GM18499 (cell line): ENCODE results near the gene NEB.
"Not testable (repeated sequence)": the region's sequence is repeated elsewhere in the genome, so short reads cannot be mapped to it uniquely, and the experiment has no call there.

Source experiments
- ATAC-seq: cut with Tn5 transposase; IDR thresholded peaks from one replicate; pipeline ENCODE4 v1.9.1; 2021; ENCODE audit warnings: moderate number of reproducible peaks; ENCODE audit not compliant: insufficient read depth, unreplicated experiment

Gene NEB

GRCh38 chr2:151707857-151708256 lies 26.4 kb downstream of the NEB start:
- ATAC-seq: no peak

DNA sequence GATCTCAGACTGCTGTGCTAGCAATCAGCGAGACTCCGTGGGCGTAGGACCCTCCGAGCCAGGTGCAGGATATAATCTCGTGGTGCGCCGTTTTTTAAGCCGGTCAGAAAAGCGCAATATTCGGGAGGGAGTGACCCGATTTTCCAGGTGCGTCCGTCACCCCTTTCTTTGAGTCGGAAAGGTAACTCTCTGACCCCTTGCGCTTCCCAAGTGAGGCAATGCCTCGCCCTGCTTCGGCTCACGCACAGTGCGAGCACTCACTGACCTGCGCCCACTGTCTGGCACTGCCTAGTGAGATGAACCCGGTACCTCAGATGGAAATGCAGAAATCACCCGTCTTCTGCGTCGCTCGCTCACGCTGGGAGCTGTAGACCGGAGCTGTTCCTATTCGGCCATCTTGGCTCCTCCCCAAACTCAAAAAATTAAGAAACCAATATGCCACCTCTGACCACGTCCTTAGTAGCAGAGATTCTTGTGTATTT lies 29.8 kb downstream of the NEB start:
- not testable (repeated sequence) for ATAC-seq

- ATAC-seq: not testable (repeated sequence)
These were observed 36.1 kb downstream of the NEB start for GRCh38 chr2:151698134-151698533.

DNA sequence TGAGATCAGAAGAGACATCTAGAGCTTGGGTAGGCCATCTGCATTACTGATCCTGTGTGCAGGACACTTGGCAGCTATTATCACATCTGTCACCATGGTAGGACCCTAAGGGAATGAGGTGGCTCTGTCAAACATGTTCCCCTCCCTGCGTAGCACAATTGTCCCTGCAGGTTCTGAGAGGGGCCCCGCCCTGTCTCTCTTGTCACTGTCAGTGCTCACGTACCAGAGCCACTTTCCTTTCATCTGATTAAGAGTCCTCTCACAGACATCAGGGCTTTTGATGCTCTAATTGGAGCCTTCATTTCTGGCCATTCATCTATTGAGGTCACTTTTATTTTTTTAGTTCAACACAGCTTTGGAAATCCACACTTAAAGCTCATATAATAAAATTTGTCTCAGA lies 38.5 kb downstream of the NEB start:
- ATAC-seq: no peak

- no peak for ATAC-seq
These were observed 42.6 kb downstream of the NEB start for GRCh38 chr2:151691631-151692030.

- ATAC-seq: no peak
These were observed 45.6 kb downstream of the NEB start for GRCh38 chr2:151688719-151689118.

- no peak for ATAC-seq
These were observed 51.7 kb downstream of the NEB start for GRCh38 chr2:151682459-151683003.

DNA sequence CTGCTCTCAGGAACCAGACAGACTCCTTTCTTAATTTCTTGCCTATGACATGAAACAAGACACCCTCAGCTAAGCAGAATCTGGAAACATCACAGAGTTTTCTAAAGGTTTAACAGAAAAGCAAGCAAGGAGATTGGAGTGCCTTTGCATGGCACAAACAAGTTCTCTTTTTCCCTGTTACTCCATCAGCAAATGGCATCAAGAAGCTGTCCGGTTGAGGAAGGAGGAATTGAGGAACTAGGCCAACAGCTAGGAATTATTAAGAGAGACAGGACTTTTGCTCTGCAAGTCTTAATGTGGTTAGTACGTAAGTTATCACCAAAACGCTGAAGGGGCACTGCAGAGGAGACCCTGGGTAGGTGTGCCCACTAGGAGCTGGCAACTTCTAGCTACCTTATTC lies 53.2 kb downstream of the NEB start:
- no peak for ATAC-seq

- ATAC-seq: no peak
These were observed 54.3 kb downstream of the NEB start for GRCh38 chr2:151679994-151680393.

DNA sequence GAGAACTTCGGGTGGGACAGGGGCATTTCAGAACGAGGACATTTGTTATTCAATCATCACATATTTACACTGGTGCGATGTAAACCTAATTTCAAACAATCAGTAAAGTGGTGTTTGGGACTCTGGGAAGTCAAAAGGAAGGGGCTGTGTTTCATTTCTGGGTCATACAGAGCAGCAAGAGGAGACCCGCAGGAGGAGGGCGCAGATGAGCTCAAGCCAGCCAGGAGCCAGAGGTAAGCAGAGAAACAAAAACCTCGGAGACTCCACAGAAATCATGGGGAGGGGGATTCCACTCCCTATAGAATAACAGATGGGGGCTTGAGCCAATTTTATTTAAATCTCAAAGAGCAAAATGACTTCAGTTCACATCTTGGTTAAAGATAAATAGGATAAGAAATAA lies 55.4 kb downstream of the NEB start:
- no peak for ATAC-seq

- ATAC-seq: no peak
These were observed 61.3 kb downstream of the NEB start for GRCh38 chr2:151673016-151673415.

GRCh38 chr2:151672277-151672676 lies 62.0 kb downstream of the NEB start:
- ATAC-seq: no peak

GRCh38 chr2:151670846-151671597 lies 63.3 kb downstream of the NEB start:
- no peak for ATAC-seq

GRCh38 chr2:151670346-151670745 lies 63.9 kb downstream of the NEB start:
- no peak for ATAC-seq

DNA sequence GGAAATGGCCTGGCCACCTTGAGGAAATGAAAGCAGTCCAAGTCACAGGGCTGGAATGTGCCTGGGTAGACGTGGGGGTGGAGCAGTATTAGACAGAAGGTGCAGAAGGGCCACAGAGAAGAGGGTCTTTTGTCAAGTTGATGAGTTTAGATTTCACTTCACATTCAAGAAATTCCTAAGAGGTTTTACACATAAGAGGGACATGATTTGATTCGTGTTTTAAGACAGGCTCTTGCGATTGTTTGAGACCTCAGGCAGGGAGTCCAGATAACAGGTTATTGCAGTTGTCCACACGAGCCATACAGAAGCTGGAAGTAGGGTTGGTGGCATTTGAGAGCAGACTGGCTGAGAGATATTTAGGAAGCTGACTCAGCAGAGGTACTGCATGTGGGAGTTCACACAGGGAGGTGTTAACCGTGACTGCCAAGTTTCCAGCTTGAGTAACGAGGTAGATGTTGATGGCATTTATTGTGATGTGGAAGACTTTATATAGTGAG lies 64.6 kb downstream of the NEB start:
- ATAC-seq: no peak

DNA sequence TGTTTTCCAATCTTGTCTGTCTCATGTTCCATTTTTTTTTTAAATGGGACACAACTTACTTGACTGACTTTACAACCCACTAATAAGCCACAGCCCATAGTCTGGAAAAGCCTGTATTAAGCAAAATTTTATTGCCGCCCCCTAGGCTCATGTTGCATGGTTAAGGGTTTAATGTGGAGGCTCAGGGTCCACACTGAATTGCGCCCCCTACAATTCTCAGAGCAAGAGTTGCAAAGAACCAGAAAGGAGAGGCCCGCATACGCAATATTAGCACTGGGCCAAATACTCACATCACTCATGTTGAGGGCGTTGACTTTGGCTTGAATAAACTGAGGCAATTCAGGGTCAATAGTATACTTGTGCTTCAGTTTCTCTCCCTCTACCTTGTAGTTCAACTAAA lies 65.5 kb downstream of the NEB start:
- ATAC-seq: no peak

- no peak for ATAC-seq
These were observed 68.3 kb downstream of the NEB start for GRCh38 chr2:151665959-151666358.

GRCh38 chr2:151664520-151664919 lies 69.8 kb downstream of the NEB start:
- no peak for ATAC-seq

GRCh38 chr2:151661625-151662024 lies 72.7 kb downstream of the NEB start:
- no peak for ATAC-seq

DNA sequence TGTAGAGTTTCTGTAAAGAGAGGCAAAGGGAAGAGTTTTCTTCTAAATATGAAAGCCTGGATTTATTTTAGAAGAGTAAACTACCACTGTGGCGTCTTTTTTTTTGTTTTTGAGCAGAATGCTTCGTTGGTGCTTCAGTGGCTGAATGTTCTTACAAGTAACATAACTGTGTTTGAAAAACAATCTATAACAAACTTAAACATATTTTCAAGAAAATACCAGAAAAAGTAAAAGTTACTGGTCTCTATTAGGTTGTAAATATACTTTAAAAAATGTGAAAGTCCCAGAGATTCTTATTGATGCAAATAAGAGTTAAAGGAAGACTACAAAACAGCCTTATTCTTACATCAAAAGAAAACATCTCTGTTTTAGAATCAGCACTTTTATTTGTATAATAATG lies 76.2 kb downstream of the NEB start:
- no peak for ATAC-seq

DNA sequence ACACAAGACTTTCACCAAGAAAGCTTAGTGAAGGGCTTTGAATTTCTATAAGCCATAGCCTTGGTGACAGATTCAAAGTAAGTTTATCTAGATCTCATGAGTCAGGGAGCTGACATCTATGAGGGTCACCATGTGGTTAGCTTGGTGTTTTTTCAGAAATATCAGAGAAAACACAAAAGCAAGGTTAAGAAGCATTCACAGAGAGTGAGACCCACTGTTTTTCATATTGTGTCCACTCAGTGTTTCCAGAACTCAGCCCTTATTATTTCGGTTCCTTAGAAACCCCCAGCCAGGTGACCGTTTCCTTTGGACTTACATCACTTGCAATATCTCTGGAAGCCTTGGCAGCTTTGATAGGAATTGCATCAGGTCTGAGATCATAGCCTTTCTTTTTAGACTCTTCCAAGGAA lies 76.6 kb downstream of the NEB start:
- ATAC-seq: no peak
